Suppressor macrophage treated with lipopolysaccharide for 1 hour (primary cell): Measurements from ENCODE around the gene PPP6R2.

ENCODE experiments used
- DNase-seq, 3 donors: peaks; one replicate each; pipeline ENCODE4 v3.0.0-alpha.2; 2020 to 2022

PPP6R2 gene

DNA sequence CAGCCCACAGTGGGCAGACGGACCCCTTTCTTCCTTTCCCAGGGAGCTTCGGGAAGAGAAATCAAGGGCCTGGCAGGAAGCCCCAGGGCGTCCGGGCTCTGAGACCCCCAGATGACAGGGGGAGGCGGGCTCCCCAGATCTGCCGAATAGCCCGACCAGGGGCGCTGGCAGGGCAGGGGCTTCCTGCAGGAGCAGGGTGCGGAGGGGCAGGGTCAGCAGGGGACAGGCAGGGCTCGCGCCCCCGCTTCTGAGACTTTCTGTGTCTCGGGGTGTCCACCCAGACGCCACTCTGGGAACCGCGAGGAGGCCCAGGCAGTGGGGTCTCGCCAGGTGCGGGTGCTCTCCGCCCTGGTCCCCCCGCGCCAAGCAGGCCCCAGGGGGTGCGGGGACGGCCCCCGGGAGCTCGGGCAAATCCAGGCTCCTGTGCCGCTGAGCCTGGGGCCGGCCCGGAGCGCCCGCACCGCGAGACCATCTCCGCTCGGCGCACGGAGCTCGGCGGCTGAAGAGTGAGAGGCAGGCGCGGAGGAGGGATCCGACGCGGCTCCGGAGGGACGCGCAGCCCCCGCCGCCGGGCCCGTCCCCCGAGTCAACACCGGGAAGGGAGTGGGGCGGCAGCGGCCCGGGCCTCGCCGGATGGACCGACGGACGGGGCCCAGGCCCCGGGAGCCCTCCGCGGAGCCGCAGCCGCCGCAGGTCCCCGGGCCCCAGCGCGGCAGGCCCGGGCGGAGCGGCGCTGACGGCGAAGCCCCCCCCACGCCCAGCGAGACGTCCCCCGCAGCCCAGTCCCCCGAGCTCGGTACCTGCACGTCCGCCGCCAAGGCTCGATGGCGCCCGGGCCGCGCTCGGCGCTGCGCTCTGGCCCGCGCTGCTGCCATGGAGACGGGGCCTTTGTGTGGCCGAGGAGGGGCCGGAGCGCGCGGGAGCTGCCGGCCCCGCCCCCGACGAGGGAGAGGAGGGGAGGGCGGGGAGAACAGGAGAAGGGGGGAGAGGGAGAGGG, 36.1 kb upstream of the PPP6R2 start, which contains the start of gene PLXNB2:
TSS of gene PLXNB2 (minus strand) at position 894 of the 997 bp plus-strand sequence. CDS start 17,062 bp downstream, outside the sequence.
- DNase-seq, result peak; percentile 65 to 92 (median 79)

DNA sequence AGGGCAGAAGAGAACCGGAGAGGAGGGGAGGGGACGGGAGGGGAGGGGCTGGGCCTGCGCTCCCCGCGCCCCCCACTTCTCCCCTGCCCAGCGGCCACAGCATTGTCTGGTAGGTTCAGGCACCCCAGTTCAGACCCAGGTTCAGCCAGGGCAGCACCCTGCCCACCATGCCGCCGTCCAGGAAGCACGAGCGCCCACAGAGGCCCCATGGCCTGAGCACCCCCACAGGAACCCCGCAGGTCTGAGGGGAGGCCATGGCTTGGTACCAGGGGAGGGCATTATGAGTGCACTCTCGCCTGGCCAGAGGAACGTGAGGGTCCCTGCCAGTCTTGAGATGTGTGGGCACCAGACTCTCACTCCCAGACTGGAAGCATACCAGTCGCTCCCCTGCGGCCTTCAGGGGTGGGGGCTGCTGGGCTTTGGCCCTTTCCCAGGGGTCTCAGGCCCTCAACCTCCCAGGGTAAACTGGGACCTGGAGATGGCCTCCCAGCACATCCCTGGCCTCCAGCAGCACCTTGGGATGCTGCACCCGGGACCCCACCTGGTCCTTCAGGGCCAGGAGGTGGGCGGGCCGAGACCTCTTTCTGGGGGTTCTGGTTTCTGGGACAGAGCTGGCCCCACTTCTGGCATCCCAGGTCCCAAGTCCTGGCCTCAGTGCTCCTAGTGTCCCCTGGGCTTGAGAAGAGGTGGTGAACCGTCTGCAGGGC, 35.1 kb upstream of the PPP6R2 start:
- DNase-seq, result peak in 1 of 3 donors; percentile 31

DNA sequence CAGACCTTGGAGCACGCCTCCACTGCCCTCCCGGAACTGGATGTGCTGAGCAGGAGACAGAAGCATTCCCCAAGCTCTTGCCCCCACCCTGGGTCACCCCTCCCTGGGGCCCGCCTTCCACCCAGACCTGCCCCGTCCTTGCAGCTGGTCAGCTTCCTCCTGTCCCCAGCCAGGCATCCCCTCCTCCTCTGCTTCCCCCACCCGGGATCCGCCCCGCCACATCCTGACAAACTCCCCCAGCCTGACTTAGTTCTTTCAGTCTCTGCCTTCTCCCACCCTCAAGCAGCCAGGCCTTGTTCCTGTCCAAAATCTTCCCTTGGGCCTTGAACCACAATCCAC, 34.6 kb upstream of the PPP6R2 start:
- peak; percentile 71 to 88 (median 76) for DNase-seq

DNA sequence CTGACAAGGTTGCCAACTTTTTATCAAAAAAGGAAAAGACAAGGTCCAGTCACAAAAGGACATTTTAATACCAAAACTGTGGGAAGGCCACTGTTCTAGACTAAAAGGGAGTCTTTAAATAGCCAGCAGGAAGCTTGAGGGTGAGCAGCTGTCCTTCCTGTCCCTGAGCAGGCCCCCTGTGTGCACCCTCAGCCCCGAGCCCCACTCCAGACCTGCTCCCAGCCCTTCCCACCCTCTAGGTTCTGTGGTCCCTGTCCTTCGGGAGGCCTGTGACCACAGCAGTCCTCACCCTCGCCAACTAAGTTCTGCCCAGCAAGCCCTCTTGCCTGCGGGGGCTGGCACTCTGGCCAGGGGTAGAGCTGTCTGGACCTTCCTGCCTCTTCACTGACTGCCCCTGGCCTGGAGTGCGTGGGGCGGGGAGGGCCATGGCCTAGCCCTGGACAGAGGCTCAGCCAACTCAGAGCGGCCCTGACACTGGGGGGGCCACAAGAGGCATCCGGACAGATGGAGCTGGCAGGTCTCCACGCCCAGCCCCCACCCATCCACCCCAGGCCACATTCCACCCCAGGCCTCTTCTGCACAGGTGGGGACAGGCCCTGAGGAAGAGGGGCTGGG, 34.0 kb upstream of the PPP6R2 start:
- DNase-seq, result peak in 1 of 3 donors; percentile 21

DNA sequence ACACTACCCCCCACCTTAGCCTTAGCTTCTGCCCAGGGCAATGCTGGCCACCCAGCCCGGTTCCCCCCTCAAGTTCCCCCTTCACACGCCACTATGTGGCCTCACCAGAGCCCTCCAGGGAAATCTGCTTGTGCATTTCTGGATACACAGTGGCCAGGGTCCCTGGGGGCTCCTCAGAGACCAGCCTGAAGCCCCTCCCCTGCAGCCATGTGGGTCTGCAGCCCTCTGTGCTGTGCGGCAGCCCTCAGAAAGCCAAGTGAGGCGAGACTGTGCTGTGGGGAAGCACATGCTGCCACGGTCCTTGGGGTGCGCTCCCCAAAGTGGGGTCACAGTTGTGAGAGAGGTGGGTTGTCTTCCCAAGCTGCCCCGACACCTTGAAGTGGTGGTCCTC, 33.5 kb upstream of the PPP6R2 start:
- no peak for DNase-seq

DNA sequence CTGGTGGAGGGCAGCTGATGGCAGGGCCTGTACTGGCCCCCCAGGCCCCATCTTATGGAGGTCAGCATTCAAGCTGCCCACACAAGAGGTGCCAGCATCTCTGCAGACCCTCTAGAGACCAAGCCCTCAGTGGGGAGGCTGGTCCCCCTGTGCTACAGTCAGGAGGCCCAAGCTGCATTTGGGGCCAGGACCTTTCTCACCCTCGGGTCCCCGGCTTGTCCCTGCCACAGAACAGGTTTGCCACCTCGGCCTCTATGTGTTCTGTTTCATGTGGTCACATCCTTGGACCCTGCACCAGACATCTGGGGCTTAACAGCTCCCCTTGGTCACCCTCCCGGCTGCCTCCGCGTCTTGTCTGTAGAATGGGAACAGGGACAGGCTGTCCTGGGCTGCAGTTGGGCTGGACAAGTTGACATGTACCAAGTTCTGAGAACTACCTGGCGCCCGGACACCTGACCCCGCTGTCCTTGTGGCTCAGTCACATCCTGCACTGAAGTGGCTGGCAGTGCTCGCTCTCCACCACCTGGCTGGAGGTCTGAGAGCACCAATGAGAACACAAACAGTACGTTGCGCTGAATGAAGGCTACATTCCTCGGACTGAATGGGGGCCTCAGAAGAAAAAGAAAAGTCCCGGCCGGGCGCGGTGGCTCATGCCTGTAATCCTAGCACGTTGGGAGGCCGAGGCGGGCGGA, 33.0 kb upstream of the PPP6R2 start:
- DNase-seq, result no peak

DNA sequence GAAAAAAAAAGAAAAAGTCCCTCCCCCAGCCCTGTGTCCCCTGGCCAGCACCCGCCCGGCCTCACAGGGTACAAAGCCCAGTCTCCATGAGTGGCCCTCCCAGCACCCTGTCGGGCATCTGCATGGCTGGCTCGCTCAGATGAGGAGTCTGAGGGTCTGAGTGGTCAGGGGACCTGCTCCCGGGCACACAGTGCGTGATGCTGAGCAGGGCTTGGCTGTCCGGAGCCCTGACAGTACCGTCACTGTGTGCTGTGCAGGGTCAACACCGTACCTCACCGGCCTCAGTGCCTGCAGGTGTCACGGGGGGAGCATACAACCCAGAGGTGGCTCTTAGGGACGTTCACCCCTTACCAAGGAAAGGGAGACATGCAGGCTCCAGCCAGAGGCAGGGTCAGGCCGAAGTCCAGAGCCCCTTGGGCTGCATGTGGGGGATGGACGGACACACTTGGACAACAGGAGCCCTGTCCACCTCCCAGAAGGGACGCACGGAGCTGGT, 32.1 kb upstream of the PPP6R2 start:
- DNase-seq, result no peak

DNA sequence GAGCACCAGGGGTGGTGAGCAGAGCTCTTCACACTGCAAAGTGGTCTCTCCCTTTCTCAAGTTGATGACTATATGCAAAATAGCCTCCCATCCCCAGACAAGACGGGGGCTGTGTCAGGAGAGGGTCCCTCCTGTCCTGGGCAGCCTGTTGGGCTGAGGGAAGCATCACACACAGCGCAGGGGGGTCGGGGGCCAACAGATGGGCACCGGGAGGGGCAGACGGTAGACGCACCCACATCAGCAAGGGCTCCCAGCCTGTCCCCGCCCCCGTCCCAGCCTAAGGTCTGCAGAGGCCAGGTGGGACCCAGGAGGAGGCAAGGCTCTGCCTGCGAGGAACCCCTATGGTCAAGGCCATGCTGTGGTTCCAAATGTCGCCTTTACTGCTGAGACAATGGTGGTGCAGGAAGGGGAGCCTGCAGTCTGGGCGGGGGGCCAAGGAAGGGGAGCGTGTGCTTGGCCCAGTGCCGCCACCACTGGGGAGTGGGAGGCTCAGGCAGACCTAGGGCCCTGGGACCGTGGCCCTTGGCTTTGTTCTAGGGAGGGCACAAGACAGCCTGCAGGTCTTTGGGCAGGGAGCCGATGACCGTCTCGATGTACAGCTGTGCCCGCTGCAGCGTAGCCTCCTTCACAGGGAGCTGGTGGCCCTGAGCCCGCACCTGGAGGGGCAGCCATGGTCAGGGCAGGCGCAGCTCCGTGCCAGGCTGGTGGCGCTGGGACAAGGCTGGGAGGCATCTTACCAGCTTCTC, 31.3 kb upstream of the PPP6R2 start:
- no peak for DNase-seq

DNA sequence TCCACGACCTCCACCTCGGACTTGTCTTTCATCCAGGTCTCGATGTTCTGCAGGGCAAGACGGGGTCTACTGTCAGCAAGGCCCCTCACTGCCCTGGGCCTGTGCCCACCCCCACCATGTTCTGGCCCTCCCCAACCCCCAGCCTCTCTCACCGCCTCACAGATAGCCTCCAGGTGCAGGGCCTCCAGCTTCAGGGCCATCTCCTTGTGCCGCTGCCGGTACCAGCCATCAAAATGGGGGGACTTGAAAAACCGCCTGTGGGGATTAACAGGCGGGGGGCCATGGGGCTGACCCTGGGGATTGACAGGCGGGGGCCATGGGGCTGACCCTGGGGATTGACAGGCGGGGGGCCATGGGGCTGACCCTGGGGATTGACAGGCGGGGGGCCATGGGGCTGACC, 30.8 kb upstream of the PPP6R2 start:
- no peak for DNase-seq

DNA sequence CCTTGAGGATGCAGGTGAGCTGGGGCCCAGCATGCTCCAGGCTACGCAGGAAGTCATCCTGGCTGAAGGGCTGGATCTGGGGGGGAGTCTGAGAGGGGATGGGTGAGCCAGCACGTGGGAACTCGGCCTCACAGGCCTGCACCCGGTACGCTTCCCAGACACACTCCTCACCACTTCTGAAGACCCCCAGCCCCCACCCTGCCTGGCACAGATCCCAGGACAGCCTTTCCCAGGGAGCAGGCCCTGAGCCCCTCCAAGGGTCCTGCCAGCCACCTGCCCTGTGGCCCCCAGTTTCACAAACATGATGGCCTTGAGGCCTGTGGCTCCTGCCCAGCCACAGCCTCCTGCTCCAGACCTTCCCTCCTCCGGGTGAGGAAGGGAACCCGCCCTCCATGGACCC, 30.1 kb upstream of the PPP6R2 start:
- DNase-seq, result no peak

DNA sequence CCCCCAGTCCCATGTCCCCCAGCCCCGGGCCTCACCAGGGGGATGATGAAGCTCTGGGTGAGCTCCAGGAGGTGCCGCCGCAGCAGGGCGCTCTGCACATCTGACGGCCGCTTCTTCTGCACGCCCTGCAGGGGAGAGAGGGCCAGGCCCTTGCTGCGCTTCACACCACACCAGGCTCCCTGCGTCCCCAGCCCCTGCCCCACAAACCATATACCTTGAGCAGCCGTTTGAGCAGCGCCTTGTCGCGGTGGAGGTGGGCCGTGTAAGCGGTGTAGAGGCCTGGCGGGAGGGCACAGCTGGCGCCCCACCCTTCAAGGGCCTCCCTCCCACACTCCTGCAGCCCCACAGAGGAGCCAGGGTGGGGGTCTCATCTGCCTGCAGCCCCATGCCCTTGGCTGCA, 29.5 kb upstream of the PPP6R2 start:
- DNase-seq, result no peak

DNA sequence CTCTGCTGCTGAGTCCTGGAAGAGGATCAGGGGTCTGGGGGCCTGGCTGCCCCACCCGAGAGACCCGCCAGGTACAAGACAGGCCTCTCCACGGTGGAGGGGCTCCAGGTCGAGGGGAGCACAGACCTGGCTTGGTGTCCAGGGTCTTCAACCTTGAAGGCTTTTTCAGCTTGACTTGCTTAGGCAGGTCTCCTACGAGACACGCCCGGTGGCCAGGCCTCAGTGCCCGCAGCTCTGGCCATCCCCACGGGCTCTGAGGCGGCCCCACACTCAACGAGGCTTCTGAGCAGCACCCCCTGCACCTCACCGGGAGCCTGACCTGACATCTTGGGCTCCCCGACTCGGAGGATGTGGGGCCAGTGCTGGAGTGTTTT, 29.1 kb upstream of the PPP6R2 start:
- DNase-seq, result no peak

DNA sequence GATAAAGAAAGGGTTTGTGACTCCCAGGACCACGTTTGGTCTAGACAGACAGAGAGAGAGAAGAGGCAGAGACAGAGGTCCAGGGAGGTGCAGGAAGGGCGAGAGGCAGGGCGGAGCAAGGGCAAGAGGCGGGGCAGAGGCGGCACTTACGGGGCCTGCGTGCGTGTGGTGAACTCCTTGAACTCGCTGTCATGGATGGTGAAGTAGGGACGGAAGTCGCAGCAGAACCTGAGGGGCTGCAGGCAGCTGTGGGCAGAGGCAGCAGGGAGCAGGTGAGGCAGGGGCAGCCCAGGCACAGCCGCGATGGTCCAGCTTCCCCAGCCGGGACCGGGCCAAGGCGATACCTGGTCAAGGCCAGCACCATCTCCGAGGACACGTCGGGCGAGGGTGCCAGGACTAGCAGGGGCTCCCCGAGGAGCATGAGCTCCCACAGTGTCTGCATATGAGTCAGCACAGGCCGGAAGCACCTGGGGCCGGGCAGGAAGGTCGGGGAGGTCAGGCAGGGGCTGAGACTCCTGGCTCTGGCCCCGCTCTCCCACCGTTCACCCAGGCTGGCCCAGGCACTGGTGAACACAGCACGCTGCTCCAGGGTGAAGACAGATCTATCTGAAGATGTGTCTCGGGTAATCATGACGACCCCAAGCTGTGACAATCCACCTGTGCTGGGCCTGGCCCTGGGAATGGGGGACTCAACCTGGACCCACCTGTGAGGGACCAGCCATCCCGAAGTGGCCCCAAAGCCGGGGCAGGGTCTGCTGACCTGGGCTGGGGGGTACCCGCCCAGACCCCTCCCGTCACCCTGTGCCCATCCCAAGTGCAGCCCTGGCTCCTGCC, 28.5 kb upstream of the PPP6R2 start:
- peak; percentile 61 to 83 (median 80) for DNase-seq

DNA sequence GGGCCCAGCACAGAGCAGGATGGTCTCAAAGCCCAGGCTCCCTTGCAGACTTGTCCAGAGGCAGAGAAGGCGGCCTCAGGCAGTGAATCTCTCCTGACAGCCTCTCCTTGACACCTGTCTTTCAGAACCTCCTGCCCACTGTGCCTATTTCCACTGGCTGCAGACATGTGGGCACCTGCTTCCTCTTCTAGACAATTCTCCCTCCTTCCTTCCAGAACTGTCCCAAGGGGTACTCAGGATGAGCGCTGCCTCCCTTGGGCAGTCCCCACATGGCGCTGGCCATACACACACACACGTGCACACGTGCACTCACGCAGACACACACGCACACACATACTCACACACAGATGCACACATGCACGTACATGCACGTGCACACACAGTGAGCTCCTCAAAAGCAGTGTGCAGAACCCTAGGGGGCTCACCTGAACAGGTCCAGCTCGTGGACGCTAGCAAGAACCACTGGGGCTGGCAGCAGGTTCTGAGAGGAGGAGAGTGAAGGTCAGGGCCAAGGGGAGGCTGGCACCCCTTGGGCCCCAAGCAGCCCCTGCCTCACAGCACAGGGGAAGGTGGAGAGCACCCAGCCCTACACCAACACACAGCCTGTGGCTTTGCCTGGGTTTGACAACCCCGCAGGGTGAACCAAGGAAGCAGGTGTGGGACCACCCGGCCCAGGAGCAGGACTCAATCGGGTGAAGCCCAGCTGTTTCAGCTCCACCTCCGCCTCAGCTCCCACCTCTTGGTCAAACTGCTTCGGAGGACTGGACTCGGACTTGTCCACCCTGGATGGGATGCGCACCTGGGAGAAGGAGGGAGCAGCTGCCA, 27.6 kb upstream of the PPP6R2 start:
- DNase-seq, result no peak

DNA sequence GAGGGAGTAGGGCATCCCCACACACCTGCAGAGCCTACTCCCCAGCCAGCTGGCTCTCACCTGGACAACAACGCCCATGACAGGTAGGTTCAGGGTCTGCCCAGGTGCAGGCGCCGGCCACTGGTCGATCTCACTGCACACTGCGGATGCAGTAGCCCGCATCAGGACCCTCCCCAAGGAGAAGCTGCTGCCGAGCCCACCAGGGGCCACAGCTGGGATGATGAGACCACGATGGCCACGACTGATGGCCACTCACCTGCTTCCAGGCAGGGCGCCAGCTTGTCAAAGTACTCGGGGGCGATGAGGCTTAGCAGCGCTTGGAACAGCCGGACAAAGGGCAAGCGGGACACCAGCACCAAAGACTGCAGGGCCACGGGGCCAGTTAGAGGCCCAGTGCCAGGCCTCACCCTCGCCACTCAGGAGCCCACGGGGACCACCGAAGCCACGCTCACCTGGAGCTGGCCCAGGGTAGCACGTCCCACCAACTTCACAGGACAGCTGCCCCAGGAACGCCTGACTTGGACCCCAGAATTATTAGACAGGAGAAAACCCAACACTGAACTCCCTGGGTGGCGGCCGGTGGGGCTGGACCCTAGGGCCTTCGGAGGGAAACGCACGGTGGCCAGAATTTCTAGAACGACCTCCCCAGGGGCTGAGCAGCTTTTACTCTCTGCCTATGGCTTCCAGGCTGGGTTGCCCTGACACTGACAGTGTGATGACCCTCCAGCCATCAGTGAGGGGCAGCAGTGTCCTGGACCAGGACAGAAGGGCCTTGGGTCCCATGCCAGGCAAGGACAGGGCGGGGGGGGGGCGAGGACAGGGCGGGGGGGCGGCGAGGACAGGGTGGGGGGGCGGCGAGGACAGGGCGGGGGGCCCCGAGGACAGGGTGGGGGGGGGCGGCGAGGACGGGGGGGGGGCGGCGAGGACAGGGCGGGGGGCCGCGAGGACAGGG, 26.7 kb upstream of the PPP6R2 start:
- DNase-seq, result no peak

DNA sequence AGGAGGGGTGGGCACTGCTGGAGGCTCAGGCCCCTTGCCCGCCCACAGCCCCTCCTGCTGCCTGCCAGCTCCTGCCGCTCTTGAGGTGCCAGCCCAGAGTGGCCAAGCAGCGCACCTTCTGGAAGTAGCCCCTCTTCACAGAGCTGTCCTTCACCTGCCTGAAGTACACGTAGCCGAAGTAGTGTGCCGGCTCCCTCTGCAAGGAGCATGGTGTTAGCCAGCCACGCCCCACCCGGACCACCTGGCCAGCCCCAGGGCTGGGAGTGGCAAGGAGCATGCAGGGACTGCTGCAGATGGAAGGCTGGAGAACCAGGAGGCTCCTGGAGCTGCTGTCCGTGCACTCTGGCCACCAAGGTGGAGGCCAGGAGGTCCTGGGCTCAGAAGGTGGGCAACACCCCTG, 25.9 kb upstream of the PPP6R2 start:
- DNase-seq, result no peak

DNA sequence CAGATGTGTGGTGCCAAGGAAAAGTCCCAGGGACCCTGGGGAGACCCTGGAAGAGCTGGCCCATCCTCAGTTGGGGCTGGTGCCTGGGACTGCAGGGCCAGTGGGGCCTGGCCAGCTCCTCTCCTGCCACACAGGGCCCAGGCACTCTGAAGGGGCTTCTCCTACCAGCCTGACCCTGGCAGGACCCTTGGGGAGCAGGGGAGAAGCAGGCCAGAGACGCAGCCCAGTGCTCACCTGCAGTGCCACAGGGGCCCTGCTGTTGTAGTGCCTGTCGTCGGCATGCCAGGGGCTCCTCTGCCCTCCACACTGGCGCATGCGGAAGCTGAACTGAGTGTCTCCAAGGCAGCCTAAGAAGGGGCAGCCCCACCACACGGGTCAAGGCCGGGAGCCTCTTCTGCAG, 25.5 kb upstream of the PPP6R2 start:
- no peak for DNase-seq

DNA sequence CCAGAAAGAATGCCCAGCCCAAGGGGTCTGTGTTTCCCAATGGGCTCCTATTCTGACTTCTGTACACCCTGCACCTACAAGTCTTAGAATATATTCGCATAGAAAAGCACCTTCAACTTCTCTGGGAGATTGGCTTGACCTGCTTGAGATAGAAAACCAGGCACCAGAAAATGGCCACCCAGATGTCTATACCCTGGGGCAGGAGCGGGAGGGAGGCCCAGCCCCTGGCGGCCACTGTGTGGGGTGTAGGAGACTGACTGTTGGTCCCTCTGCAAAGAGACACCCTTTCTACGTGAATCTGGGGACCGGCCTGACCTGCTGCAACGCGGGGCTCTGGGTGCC, 24.8 kb upstream of the PPP6R2 start:
- no peak for DNase-seq
